Stimulated activated CD8-positive, alpha-beta memory T cell treated with anti-CD3 and anti-CD28 coated beads, Interleukin-7, amount 100 ng/mL, for 1 hour (primary cell): Measurements from ENCODE around the gene VAC14.
"Not testable (repeated sequence)": the region's sequence is repeated elsewhere in the genome, so short reads cannot be mapped to it uniquely, and the experiment has no call there.

Experiments
- DNase-seq, 2 donors: peaks; one replicate each; pipeline ENCODE4 v3.0.0-alpha.2; 2020; ENCODE audit warnings: low read depth in 2 of 2

VAC14 gene

GRCh38 chr16:70800781-70801480, at the start of gene VAC14:
Gene VAC14 (minus strand): TSS chr16:70801158. CDS start chr16:70800900, 258 bp downstream.
- DNase-seq = peak; percentile 91 to 96

GRCh38 chr16:70823498-70824118, 22.6 kb upstream of the VAC14 start:
- DNase-seq = not testable (repeated sequence)

DNA sequence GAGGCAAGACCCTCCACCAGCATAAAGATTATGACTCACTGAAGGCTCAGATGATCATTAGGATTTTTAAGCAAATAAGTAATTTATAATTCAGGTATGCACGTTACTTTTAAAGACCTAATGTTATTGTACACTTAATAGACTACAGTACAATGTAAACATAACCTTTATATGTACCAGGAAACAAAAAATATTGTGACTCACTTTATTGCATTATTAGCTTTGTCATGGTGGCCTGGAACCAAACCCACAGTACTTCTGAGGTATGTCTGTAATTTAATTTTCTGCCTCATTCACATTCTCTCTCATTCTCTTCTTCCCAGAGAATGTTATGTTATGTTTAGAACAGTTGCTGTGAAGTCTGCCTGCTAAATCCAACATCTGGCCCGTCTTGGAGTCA, 21.8 kb upstream of the VAC14 start:
- DNase-seq = not testable (repeated sequence)

DNA sequence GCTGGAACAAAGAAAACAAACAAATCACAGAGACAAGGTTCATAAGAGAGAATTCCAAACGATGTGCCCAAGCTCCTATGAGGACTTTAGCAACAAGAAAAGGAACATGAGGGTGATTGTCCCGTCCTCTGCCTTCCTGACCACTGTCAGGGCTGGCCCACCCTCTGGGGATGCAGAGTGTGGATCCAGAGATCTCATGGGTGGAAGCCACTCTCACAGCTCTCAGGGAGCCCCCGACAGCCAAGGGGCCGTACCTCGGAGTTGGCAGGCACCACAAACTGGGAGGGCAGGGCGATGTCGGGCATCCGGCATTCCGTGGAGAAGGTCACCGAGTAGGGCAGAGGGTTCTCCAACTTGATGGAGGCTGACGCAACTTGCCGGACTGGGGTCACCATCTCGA, 17.1 kb upstream of the VAC14 start:
- DNase-seq = not testable (repeated sequence)

- DNase-seq = no peak
Observed at GRCh38 chr16:70809392-70810060, 8.6 kb upstream of the VAC14 start.

GRCh38 chr16:70808371-70808770, 7.4 kb upstream of the VAC14 start:
- DNase-seq = no peak

DNA sequence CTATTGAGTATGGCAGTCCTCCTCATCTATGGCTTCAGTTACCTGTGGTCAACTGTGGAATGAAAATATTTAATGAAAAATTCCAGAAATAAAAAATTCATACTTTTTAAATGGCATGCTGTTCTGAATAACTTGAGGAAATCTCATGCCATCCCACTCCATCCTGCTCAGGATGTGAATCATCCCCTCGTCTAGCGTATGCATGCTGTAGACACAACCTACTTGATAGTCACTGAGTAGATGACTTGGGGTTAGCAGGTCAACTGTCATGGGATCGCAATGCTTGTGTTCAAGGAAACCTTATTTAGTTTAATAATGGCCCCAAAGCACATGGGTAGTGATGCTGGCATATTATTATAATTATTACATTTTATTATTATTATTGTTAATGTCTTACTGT, 4.8 kb upstream of the VAC14 start:
- no peak for DNase-seq

DNA sequence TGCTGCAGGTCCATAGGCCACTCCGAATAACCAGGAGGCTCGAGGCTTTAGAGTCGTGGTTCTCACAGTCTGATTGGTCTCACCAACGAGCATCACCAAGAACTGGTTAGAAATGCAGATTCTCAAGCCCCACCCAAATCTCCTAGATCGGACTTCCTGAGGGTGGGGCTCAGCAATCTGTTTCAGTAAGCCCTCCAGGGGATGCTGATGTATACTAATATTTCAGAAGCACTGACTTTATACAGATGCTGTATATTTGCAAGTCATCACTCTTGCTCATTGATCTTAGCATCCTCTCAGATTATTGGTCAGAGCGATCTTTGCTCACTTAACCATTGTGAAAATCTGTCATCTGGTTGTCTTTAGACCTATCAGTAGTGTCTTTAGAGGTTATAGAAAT, 4.4 kb upstream of the VAC14 start:
- DNase-seq = no peak

DNA sequence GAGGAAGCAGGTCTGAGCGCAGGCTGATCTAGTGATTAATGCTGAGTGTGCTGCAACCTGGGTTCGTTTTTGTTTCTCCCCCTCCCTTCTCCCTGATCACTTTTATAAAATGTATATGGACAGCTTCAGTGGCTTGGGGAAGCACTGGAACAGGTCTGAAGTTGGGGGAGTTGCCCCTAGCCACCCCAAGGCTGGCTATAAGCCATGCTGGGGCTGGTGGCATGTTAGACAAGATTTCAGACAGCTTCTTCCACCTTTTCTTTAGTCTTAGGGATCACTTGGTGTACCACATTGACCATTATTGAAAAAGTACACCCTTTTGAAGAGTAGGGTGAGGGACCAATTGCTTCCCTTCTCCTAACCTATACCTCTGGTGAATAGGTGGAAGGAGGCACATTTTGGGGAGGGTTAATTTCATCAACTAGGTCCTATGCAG, 3.8 kb upstream of the VAC14 start:
- no peak for DNase-seq

DNA sequence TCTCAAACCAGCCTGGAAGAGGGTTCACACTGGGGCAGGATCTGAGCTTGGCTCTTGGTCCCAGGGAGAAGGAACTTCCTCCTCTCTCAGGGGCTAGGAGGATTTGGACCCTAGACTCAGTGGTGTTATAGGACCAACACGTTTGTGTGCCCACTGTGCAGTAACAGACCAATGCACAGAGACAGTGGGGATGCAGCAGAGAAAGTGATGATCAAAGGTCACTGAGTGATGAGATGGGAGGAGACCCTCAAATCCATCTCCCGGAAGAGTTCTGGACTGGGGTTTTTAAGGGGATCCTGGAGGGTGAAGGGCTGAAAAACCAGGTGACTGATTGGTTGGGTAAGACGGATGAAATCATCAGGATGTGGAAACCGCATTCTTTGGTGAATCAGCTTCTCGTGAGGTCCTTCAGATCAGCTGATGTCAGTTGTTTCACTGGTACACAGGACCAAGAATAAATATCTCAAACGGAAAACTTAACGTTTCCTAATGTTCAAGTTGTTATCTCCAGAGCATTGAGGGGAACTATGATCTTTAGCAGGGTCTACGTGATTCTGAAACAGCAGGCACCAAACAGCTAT, 3.3 kb upstream of the VAC14 start:
- DNase-seq = no peak

DNA sequence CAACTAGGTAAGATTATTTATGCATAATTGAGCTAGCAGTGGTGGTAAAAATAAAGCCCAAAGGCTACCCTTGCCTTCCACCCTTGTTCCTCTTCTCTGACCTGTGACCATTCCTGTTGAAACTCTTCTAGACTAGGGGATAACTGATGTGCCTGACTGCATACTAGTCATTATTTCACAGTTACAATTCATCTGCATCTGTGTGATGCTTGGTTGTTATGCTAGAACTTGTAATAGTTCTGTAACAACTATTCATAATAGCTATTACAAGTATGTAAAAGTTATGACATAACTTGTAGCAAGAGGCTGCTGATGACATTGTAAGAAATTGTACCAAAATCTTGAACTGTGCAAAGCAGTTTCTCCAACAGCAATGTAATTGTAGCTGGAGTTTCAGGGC, 2.4 kb upstream of the VAC14 start:
- no peak for DNase-seq

- no peak for DNase-seq
Observed at GRCh38 chr16:70801611-70802010, 653 bp upstream of the VAC14 start.

DNA sequence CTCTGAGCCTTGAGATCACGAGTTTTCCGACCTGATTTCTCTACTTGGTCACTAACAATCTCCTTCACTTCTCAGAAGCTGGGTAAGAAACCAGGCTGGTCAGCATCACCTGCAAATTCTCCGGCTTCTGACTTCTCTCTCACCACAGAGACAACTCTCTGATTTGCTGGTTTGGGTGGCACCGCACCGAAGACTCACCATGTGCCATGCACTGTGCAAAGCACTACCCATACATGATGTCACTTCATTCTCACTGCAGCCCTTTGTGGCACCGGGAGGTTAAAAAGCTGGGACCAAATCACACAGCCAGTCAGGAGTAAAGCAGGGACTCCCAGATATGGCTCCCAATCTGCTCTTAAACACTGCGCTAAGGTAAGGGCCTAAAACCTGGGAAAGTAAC, 647 bp downstream of the VAC14 start:
- DNase-seq = no peak

GRCh38 chr16:70796301-70796700, 4.7 kb downstream of the VAC14 start:
- no peak for DNase-seq

DNA sequence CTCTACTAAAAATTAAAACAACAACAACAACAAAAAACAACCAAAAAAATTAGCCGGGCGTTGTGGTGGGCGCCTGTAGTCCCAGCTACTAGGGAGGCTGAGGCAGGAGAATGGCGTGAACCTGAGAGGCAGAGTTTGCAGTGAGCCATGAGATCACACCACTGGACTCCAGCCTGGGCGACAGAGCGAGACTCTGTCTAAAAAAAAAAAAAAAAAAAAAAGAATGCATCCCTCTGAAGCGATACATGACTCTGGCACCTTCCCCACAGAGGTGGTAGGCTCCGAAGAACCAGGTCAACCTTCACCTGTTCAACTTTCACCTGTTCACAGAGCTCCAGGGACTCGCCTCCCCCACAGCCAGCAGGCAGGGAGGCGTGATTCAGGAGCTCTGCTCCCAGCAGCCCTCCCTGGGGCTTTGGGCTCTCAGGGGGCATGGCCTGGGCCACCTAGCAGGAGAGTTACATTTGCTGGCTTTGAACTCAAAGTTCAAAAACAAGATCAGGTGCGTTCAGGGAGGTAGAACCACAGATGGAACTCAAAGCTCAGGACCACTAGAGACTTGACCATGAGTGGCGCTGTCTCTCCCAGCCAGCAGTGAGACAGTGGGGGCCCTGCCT, 5.6 kb downstream of the VAC14 start:
- no peak for DNase-seq

GRCh38 chr16:70793851-70794502, 7.0 kb downstream of the VAC14 start:
- DNase-seq = no peak

GRCh38 chr16:70790815-70791214, 10.1 kb downstream of the VAC14 start:
- DNase-seq = no peak

DNA sequence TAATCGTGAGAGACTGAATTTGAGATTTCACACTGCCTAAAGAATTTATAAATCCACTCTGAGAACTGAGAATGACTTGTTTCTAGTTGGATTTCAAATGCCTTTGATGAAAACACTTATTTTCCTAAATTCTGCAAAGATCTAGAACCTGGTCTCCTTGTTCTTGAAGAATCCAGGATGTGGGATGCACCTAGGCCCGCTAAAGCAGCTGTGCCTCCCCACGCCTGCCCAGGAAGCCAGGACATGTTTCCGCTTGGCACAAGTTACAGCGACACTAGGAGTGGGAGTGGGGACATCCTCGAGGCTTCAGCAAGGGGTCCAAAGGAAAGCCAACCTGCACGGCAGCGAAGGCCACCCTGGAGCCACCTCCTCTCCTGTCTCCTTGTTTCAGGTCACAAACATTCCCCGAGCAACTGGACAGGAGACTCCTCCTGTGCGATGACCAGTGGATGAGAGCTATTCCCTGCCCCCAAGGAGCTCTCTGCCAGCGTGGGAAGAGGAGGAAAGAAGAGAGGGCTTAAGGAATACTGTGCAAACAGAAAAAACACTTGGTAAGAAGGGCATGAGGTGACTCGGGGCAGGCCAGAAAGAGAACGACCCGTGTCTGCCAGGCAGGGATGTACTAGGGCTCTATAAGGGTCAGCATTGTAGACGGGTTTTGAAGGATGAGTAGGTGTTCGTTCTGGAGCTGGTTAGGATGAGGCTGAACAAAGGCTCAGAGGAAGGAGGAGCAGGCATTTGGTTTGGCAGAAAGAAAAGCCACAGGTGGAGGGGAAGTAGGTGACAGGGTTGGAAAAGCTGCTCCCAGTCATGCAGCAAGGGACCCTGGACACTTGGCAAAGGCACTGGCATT, 11.1 kb downstream of the VAC14 start:
- no peak for DNase-seq

DNA sequence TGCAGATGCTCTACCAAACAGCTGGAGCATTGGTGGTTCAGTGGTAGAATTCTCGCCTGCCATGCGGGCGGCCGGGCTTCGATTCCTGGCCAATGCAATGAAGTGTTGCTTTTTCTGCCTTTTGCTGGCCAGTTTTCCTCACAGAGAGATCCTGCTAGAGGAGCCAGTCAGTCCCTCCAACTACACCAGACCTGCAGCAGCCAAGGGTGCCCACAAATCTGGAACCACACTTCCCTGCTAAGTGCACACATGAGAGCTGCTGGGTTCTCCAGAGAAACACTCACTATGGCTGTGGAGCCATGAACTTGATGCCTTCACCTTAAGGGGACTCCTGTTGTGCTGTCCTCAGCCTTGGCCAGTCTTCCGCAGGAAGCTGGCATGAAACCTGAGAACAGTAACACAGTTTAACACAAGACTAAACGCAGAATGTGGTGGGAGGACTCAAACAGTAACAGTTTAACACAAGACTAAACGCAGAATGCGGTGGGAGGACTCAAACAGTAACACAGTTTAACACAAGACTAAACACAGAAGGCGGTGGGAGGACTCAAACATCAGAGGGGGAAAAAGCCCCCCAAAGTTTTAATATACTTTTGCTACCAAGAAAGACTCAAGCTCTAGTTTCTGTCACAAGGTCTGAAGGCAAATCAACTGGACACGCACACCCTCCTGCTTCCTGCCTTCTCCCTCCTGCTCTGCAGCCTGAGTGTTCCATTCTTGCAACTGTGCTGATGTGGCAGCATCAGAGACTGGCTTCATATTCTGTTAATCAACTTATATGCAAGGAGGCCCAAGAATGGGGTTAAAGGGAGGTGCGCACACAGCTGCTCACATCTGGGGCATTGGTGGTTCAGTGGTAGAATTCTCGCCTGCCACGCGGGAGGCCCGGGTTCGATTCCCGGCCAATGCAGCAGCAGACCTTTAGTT, 12.0 kb downstream of the VAC14 start:
- DNase-seq = no peak
